ENCODE results near the gene CDK18.

GRCh38 chr1:205492774-205493173 is 11.7 kb upstream of the CDK18 start:
- no peak for TF ChIP-seq CTCF (IDR thresholded peaks at IDR 0.05; ENCODE audit: poor library complexity, severe bottlenecking)
- TF ChIP-seq EZH2 (IDR thresholded peaks at IDR 0.05; ENCODE audit: borderline replicate concordance, insufficient read depth, low read length, poor library complexity, severe bottlenecking): no peak
- no peak for TF ChIP-seq MXI1 (conservative IDR thresholded peaks at IDR 0.05; ENCODE audit: poor library complexity, severe bottlenecking)
- no peak for TF ChIP-seq RAD21 (conservative IDR thresholded peaks at IDR 0.05)
- TF ChIP-seq REST (IDR thresholded peaks at IDR 0.05; ENCODE audit: borderline replicate concordance): no peak
- no peak for TF ChIP-seq TAF1 (IDR thresholded peaks at IDR 0.05; ENCODE audit: low read depth)
- no peak for TF ChIP-seq POLR2AphosphoS5 (IDR thresholded peaks at IDR 0.05)
- no peak for TF ChIP-seq SMC3 (conservative IDR thresholded peaks at IDR 0.05; ENCODE audit: poor library complexity)

All from neural cell (in vitro differentiated cells).